Measurements from ENCODE around the gene PPP2R5D.

Gene PPP2R5D

DNA sequence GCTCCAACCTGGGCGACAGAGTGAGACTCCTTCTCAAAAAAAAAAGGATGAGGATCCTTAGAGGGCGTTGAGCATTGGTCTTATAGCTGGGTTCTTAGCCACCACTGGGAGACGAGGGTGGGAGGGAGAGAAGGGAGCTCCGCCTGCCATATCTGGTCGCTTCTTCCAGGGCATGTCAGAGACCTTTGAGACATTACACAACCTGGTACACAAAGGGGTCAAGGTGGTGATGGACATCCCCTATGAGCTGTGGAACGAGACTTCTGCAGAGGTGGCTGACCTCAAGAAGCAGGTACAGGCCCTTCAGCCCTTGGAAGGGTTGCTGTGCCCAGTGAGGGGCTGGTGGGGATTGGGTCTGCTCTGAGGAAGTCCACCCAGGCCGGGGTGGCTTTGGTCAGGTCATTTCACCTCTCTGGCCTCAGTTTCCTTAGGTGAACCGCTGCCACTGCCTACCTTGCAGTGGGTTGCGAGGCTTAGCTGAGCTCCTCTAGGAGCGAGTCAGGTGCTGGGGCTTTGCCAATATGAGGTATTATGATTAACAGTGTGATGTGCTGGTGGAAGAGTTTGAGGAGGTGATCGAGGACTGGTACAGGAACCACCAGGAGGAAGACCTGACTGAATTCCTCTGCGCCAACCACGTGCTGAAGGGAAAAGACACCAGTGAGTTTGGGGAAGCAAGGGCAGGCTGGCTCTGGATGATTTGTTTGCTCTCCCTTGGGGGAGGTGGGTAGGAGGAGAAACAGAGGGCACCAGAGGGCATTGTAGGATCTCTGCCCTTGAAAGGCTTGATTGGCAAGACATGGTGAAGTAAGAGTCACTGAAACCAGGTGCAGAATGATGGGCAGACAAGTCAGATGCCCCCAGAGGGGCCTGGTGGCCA, 46.6 kb upstream of the PPP2R5D start:
- peaks cover 5% of the 10 kb centered on the region; the same call in 1 of the 2 replicates for H3K36me3 ChIP-seq (replicated peaks; ENCODE audit: insufficient read depth, low read length)

GRCh38 chr6:42938428-42938796, 46.0 kb upstream of the PPP2R5D start:
- Histone ChIP-seq H3K27ac (ENCODE audit: low read length) (no peak overlapping the region), H3K9ac (ENCODE audit: low read length) (no peak overlapping the region), H3F3A (ENCODE audit: insufficient read depth, low read length) (no peaks in the 10 kb centered on the region), H3K79me2 (ENCODE audit: low read length) (peaks cover 24% of the 10 kb centered on the region), H3K4me1 (ENCODE audit: low read length) (no peaks in the 10 kb centered on the region), H3K4me2 (ENCODE audit: low read depth, low read length) (no peak overlapping the region), H3K36me3 (replicated peaks; ENCODE audit: insufficient read depth, low read length) (peaks cover 5% of the 10 kb centered on the region; the same call in 1 of the 2 replicates), H3K4me3 (ENCODE audit: low read length) (no peak overlapping the region), H4K20me1 (ENCODE audit: insufficient read depth, low read length) (no peaks in the 10 kb centered on the region; the same call in 1 of the 2 replicates), H2AFZ (ENCODE audit: low read length) (no peak overlapping the region), H3K9me3 (replicated peaks; ENCODE audit: insufficient read depth, low read length) (no peaks in the 10 kb centered on the region), H3K27me3 (replicated peaks; ENCODE audit: insufficient read depth, low read length) (no peaks in the 10 kb centered on the region), H3K9me2 (replicated peaks; ENCODE audit: insufficient read depth, low read length) (no peaks in the 10 kb centered on the region)
- no peak for DNase-seq
- no peak for TF ChIP-seq EZH2 (optimal IDR thresholded peaks at IDR 0.05; ENCODE audit: low read depth, low read length)
- TF ChIP-seq, protein P1, sequence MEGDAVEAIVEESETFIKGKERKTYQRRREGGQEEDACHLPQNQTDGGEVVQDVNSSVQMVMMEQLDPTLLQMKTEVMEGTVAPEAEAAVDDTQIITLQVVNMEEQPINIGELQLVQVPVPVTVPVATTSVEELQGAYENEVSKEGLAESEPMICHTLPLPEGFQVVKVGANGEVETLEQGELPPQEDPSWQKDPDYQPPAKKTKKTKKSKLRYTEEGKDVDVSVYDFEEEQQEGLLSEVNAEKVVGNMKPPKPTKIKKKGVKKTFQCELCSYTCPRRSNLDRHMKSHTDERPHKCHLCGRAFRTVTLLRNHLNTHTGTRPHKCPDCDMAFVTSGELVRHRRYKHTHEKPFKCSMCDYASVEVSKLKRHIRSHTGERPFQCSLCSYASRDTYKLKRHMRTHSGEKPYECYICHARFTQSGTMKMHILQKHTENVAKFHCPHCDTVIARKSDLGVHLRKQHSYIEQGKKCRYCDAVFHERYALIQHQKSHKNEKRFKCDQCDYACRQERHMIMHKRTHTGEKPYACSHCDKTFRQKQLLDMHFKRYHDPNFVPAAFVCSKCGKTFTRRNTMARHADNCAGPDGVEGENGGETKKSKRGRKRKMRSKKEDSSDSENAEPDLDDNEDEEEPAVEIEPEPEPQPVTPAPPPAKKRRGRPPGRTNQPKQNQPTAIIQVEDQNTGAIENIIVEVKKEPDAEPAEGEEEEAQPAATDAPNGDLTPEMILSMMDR (IDR thresholded peaks at IDR 0.05; ENCODE audit: low read length), result no peak
- TF ChIP-seq EZH2phosphoT487 (IDR thresholded peaks at IDR 0.05; ENCODE audit: low read length), result no peak

More for the DNA sequence above, 46.6 kb upstream of the PPP2R5D start:
- Histone ChIP-seq H4K20me1 (ENCODE audit: insufficient read depth, low read length) (no peaks in the 10 kb centered on the region; the same call in 1 of the 2 replicates), H2AFZ (ENCODE audit: low read length) (no peak overlapping the region), H3K4me3 (ENCODE audit: low read length) (no peak overlapping the region), H3F3A (ENCODE audit: insufficient read depth, low read length) (no peaks in the 10 kb centered on the region), H3K9ac (ENCODE audit: low read length) (no peak overlapping the region), H3K27ac (ENCODE audit: low read length) (no peak overlapping the region), H3K4me2 (ENCODE audit: low read depth, low read length) (no peak overlapping the region), H3K4me1 (ENCODE audit: low read length) (no peaks in the 10 kb centered on the region), H3K9me3 (replicated peaks; ENCODE audit: insufficient read depth, low read length) (no peaks in the 10 kb centered on the region), H3K9me2 (replicated peaks; ENCODE audit: insufficient read depth, low read length) (no peaks in the 10 kb centered on the region), H3K79me2 (ENCODE audit: low read length) (peaks cover 30% of the 10 kb centered on the region), H3K27me3 (replicated peaks; ENCODE audit: insufficient read depth, low read length) (no peaks in the 10 kb centered on the region)
- TF ChIP-seq, protein P1 (IDR thresholded peaks at IDR 0.05; ENCODE audit: low read length), result no peak
- TF ChIP-seq EZH2 (optimal IDR thresholded peaks at IDR 0.05; ENCODE audit: low read depth, low read length) (no peak), EZH2phosphoT487 (IDR thresholded peaks at IDR 0.05; ENCODE audit: low read length) (no peak)
- DNase-seq, result no peak

DNA sequence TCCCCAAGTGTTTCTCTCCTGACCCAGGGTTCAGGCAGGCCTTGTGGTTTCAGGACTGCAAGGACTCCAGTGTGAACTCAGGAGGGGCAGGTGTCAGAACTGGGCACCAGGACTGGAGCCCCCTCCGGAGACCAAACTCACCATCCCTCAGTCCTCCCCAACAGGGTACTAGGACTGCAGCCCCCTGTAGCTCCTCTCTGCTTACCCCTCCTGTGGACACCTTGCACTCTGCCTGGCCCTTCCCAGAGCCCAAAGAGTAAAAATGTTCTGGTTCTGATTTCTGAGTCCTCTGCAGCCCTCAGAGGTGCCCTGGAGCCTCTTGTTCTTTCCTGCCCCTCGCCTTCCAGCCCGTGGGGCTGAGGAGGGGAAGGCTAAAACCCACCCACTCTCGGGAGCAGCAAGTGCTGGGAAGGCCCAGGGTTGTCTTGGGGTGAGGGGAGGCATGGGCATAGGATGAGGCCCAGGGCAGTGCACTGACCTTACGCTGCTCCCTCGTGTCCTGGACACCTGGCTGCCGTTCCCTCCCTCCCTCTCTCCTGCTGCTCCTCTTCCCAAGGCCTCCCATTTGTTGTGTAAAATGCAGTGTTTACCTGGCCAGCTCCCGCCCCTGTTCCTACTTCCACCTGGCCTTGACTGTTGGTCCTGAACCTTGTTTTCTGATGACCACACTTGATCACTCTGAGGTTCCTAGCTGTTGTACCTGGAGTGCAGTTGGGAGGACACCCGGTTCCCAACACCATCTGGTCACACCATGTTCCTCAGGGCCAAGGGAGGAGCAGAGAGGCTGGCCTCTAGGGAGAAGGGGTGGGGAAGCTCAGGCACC, 45.2 kb upstream of the PPP2R5D start:
- no peak for DNase-seq
- no peak overlapping the region for H3K27ac ChIP-seq (ENCODE audit: low read length)
- no peak overlapping the region for H3K9ac ChIP-seq (ENCODE audit: low read length)
- H3K9me2 ChIP-seq (replicated peaks; ENCODE audit: insufficient read depth, low read length), result no peaks in the 10 kb centered on the region
- H3K27me3 ChIP-seq (replicated peaks; ENCODE audit: insufficient read depth, low read length), result no peaks in the 10 kb centered on the region
- no peaks in the 10 kb centered on the region for H3K4me1 ChIP-seq (ENCODE audit: low read length)
- H2AFZ ChIP-seq (ENCODE audit: low read length), result no peak overlapping the region
- H3K36me3 ChIP-seq (replicated peaks; ENCODE audit: insufficient read depth, low read length), result peaks cover 3% of the 10 kb centered on the region; the same call in 1 of the 2 replicates
- peaks cover 16% of the 10 kb centered on the region for H3K79me2 ChIP-seq (ENCODE audit: low read length)
- no peaks in the 10 kb centered on the region for H3F3A ChIP-seq (ENCODE audit: insufficient read depth, low read length)
- H3K4me3 ChIP-seq (ENCODE audit: low read length), result no peak overlapping the region
- H3K9me3 ChIP-seq (replicated peaks; ENCODE audit: insufficient read depth, low read length), result no peaks in the 10 kb centered on the region
- no peak overlapping the region for H3K4me2 ChIP-seq (ENCODE audit: low read depth, low read length)
- H4K20me1 ChIP-seq (ENCODE audit: insufficient read depth, low read length), result no peaks in the 10 kb centered on the region; the same call in 1 of the 2 replicates
- TF ChIP-seq, protein P1 (IDR thresholded peaks at IDR 0.05; ENCODE audit: low read length), result no peak
- TF ChIP-seq EZH2phosphoT487 (IDR thresholded peaks at IDR 0.05; ENCODE audit: low read length) (no peak), EZH2 (optimal IDR thresholded peaks at IDR 0.05; ENCODE audit: low read depth, low read length) (no peak)

All from MM.1S (cell line).